Activated CD8-positive, alpha-beta T cell treated with anti-CD3 and anti-CD28 coated beads for 36 hours (primary cell): ENCODE measurements around the gene EPHB6. TPM values are rescaled to one million over a fixed set of nuclear protein-coding genes. Genes with fewer than 3 reads are reported as not detected.
A peak's percentile ranks its signal among the peaks of the same experiment; 100 is the strongest.

ENCODE experiments used
- ATAC-seq: fragments of 200-7000 bp; cut with Tn5 transposase; one replicate; pipeline ENCODE4 v1.10.0; 2021; ENCODE audit warnings: mild to moderate bottlenecking, moderate library complexity
- CTCF ChIA-PET: fragments of 350-600 bp; sonication (Branson Sonifier 250); formaldehyde crosslinking; loops from one replicate; lab custom pipeline; 2021; ENCODE audit warnings: antibody characterized with exemption; lab: Charles Lee
- POLR2A ChIA-PET: fragments of 350-600 bp; sonication (Branson Sonifier 250); formaldehyde crosslinking; loops from one replicate; lab custom pipeline; 2021; ENCODE audit warnings: antibody characterized with exemption; lab: Charles Lee
- DNase-seq: peaks from one replicate; pipeline ENCODE4 v3.0.0-alpha.2; 2020
- H3K27ac Mint-ChIP-seq: one replicate; pipeline ENCODE4 v1.8.0; 2021; ENCODE audit warnings: mild to moderate bottlenecking, mixed read lengths
- H3K27me3 Mint-ChIP-seq: one replicate; pipeline ENCODE4 v1.8.0; 2021; ENCODE audit warnings: mixed read lengths
- H3K36me3 Mint-ChIP-seq: one replicate; pipeline ENCODE4 v1.8.0; 2021; ENCODE audit warnings: low read depth, mixed read lengths
- H3K4me1 Mint-ChIP-seq: one replicate; pipeline ENCODE4 v1.8.0; 2021; ENCODE audit warnings: low read depth, mixed read lengths
- H3K4me3 Mint-ChIP-seq: one replicate; pipeline ENCODE4 v1.8.0; 2021; ENCODE audit warnings: mild to moderate bottlenecking, moderate library complexity, mixed read lengths
- H3K9me3 Mint-ChIP-seq: one replicate; pipeline ENCODE4 v1.8.0; 2021; ENCODE audit warnings: mixed read lengths
- CTCF ChIP-seq: fragments of 200-600 bp; IDR thresholded peaks from one replicate; pipeline ENCODE4 v1.8.0; 2022; ENCODE audit warnings: antibody characterized with exemption, mild to moderate bottlenecking
- intact Hi-C: fragments of 100-400 bp; cut with micrococcal nuclease; formaldehyde crosslinking; loops from one replicate; pipeline ENCODE4 v1.10.0; 2022
- total RNA-seq, 2 experiments: library from RNA; stranded (reverse); gene quantifications; one replicate each; pipeline ENCODE4 v1.2.3, GENCODE V29; 2021

Gene EPHB6
- total RNA-seq, 2 experiments from 2014 or later, result 3.5 to 5.5 TPM

GRCh38 chr7:142807855-142808460 lies 46.9 kb upstream of the EPHB6 start:
- DNase-seq (peak; percentile 81), ATAC-seq (peak; percentile 11)
- Mint-ChIP-seq H3K4me1 (peaks cover 93% of the 10 kb centered on the region), H3K36me3 (peaks cover 28% of the 10 kb centered on the region), H3K9me3 (no peaks in the 10 kb centered on the region), H3K27me3 (no peaks in the 10 kb centered on the region), H3K27ac (peak overlapping the region; percentile 97), H3K4me3 (peak overlapping the region; percentile 100)
- POLR2A ChIA-PET, result interaction anchor here (0.6 to 25.3 kb wide), 22 partner anchors 11 to 1126 kb away, joined by 3 to 1391 read pairs (median 4); partner anchors contain the start of genes CASP2 and EPHB6
- CTCF ChIA-PET, result interaction anchor here (0.8 to 8.6 kb wide), 14 partner anchors 9 to 505 kb away, joined by 3 to 145 read pairs (median 4); no protein-coding TSS in a partner anchor
- intact Hi-C loops, result loop anchor here (1.0 to 10.0 kb wide), 6 partner anchors 9 to 503 kb away; no protein-coding TSS in a partner anchor
- TF ChIP-seq CTCF, result no peak

GRCh38 chr7:142808461-142808801 lies 46.4 kb upstream of the EPHB6 start:
- no peak for DNase-seq
- no peaks in the 10 kb centered on the region for H3K9me3 Mint-ChIP-seq
- H3K27me3 Mint-ChIP-seq, result no peaks in the 10 kb centered on the region
- H3K4me3 Mint-ChIP-seq, result peak overlapping the region; percentile 100
- peak overlapping the region; percentile 97 for H3K27ac Mint-ChIP-seq
- ChIA-PET POLR2A (interaction anchor here (0.7 to 25.3 kb wide), 19 partner anchors 10 to 576 kb away, joined by 3 to 1391 read pairs (median 4); partner anchors contain the start of genes CASP2 and EPHB6), CTCF (interaction anchor here (0.8 to 8.6 kb wide), 14 partner anchors 9 to 505 kb away, joined by 3 to 145 read pairs (median 5); no protein-coding TSS in a partner anchor)
- H3K36me3 Mint-ChIP-seq, result peaks cover 23% of the 10 kb centered on the region
- peaks cover 93% of the 10 kb centered on the region for H3K4me1 Mint-ChIP-seq
- no peak for TF ChIP-seq CTCF
- intact Hi-C loops, result loop anchor here (1.0 to 10.0 kb wide), 6 partner anchors 9 to 504 kb away; no protein-coding TSS in a partner anchor
- ATAC-seq, result peak; percentile 15

- DNase-seq, result peak; percentile 98
- ChIA-PET POLR2A (interaction anchor here (0.6 to 25.3 kb wide), 25 partner anchors 10 to 575 kb away, joined by 3 to 1391 read pairs (median 4); partner anchors contain the start of genes CASP2, EPHB6 and PRSS2), CTCF (interaction anchor here (0.8 to 8.6 kb wide), 19 partner anchors 8 to 506 kb away, joined by 3 to 145 read pairs (median 6); no protein-coding TSS in a partner anchor)
- H3K9me3 Mint-ChIP-seq, result no peaks in the 10 kb centered on the region
- ATAC-seq, result peak; percentile 66
- H3K27ac Mint-ChIP-seq, result peak overlapping the region; percentile 97
- H3K4me3 Mint-ChIP-seq, result peak overlapping the region; percentile 100
- TF ChIP-seq CTCF, result no peak
- intact Hi-C loops, result loop anchor here (1.0 to 10.0 kb wide), 6 partner anchors 10 to 504 kb away; no protein-coding TSS in a partner anchor
- no peaks in the 10 kb centered on the region for H3K27me3 Mint-ChIP-seq
- H3K36me3 Mint-ChIP-seq, result peaks cover 17% of the 10 kb centered on the region
- peaks cover 91% of the 10 kb centered on the region for H3K4me1 Mint-ChIP-seq
Measured at GRCh38 chr7:142808802-142809583, 45.9 kb upstream of the EPHB6 start.

- Mint-ChIP-seq H3K4me3 (peak overlapping the region; percentile 100), H3K36me3 (peaks cover 10% of the 10 kb centered on the region), H3K9me3 (no peaks in the 10 kb centered on the region), H3K27ac (peak overlapping the region; percentile 97), H3K4me1 (peaks cover 84% of the 10 kb centered on the region), H3K27me3 (no peaks in the 10 kb centered on the region)
- TF ChIP-seq CTCF, result no peak
- peak; percentile 39 for DNase-seq
- POLR2A ChIA-PET, result interaction anchor here (0.6 to 25.3 kb wide), 13 partner anchors 9 to 489 kb away, joined by 3 to 1391 read pairs (median 5); partner anchors contain the start of gene PRSS2
- CTCF ChIA-PET, result interaction anchor here (1.0 to 8.6 kb wide), 24 partner anchors 9 to 512 kb away, joined by 3 to 145 read pairs (median 6); no protein-coding TSS in a partner anchor
- intact Hi-C loops, result loop anchor here (2.0 to 10.0 kb wide), 6 partner anchors 15 to 505 kb away; no protein-coding TSS in a partner anchor
- no peak for ATAC-seq
Measured at GRCh38 chr7:142809671-142810070, 45.2 kb upstream of the EPHB6 start.
